GM12874 (cell line): ENCODE results near the gene SLCO2A1.

Experiments used
- CTCF ChIP-seq: IDR thresholded peaks from 2 replicates; pipeline ENCODE4 v1.5.1; 2011; ENCODE audit warnings: low read depth, mild to moderate bottlenecking, control low read depth, low read length, moderate library complexity; ENCODE audit not compliant: insufficient read depth

Gene SLCO2A1

GRCh38 chr3:133983576-133984560, 45.9 kb downstream of the SLCO2A1 start:
- no peak for TF ChIP-seq CTCF

GRCh38 chr3:133983126-133983525, 46.6 kb downstream of the SLCO2A1 start:
- no peak for TF ChIP-seq CTCF

- no peak for TF ChIP-seq CTCF
Measured at GRCh38 chr3:133980550-133980949, 49.2 kb downstream of the SLCO2A1 start.

GRCh38 chr3:133980035-133980434, 49.7 kb downstream of the SLCO2A1 start:
- TF ChIP-seq CTCF = no peak

- TF ChIP-seq CTCF = no peak
Measured at GRCh38 chr3:133979553-133979952, 50.2 kb downstream of the SLCO2A1 start.

- TF ChIP-seq CTCF = no peak
Measured at GRCh38 chr3:133977568-133977967, 52.2 kb downstream of the SLCO2A1 start.

- TF ChIP-seq CTCF = no peak
Measured at GRCh38 chr3:133973249-133973980, 56.3 kb downstream of the SLCO2A1 start.
